ENCODE results near the gene SDHAF2.
A peak's percentile ranks its signal among the peaks of the same experiment; 100 is the strongest.

Gene SDHAF2

DNA sequence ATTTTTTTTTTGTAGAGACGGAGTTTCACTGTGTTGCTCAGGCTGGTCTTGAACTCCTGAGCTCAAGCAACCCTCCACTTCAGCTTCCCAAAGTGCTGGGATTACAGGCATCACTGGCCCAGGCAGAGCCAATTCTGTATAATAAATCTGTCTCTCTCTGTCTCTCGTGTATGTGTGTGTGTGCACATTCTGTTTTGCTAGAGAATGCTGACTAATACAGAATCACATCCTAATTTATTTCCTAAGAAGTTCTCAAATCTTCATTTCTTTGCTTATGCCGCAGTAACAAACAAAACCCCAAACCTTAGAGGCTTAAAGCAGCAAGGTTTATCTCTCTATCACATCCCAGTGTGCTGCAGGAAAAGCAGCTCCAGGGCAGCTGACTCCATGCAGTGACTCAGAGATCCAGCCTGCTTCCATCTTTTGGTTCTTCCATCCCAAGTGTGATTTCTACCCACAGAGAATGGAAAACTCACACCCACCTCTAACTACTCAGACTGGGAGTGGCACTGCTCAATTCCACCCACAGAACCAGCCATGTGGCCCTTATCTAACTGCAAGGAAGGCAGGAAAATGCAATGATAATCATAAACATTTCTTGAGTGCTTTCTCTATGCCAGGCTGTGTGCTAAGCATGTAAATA is 43.6 kb downstream of the SDHAF2 start:
- peaks cover 2 to 5% of the 10 kb centered on the region in 2 experiments for H3K36me3 ChIP-seq (ENCODE audit: control insufficient read depth in 1 of 2, insufficient read depth in 2 of 2, low read length in 2 of 2)
- H2BK12ac ChIP-seq (ENCODE audit: low read length), result no peak overlapping the region
- no peak overlapping the region for H4K12ac ChIP-seq (ENCODE audit: low read depth, low read length)
- no peak overlapping the region for H2BK120ac ChIP-seq (ENCODE audit: insufficient read depth, low read length, poor library complexity)
- H3K27ac ChIP-seq (ENCODE audit: low read depth, low read length), result peak overlapping the region; percentile 13
- H3K79me2 ChIP-seq (ENCODE audit: control insufficient read depth, insufficient read depth, low read length, poor library complexity), result no peaks in the 10 kb centered on the region
- H4K91ac ChIP-seq (ENCODE audit: low read depth, low read length), result no peak overlapping the region
- H3K79me1 ChIP-seq (ENCODE audit: low read length), result peaks cover 3% of the 10 kb centered on the region
- H3K4me1 ChIP-seq (ENCODE audit: control insufficient read depth in 1 of 2, insufficient read depth in 2 of 2, low read length in 2 of 2), result peaks cover 4 to 17% of the 10 kb centered on the region in 2 experiments
- no peak overlapping the region for H3K14ac ChIP-seq (ENCODE audit: low read length)
- no peaks in the 10 kb centered on the region for H3K27me3 ChIP-seq (ENCODE audit: insufficient read depth, low read length)
- H4K8ac ChIP-seq (ENCODE audit: low read depth, low read length), result no peak overlapping the region
- no peak overlapping the region for H2BK5ac ChIP-seq (ENCODE audit: low read depth, low read length, poor library complexity)
- peak; percentile 86 to 91 for DNase-seq
- H3K18ac ChIP-seq (ENCODE audit: low read length), result no peak overlapping the region
- H3K4ac ChIP-seq (ENCODE audit: low read depth, low read length), result no peak overlapping the region
- no peaks in the 10 kb centered on the region for H3K9me3 ChIP-seq (ENCODE audit: insufficient read depth, low read depth, low read length)
- WGBS (ENCODE audit: extremely low coverage, insufficient coverage, insufficient read length), result no CpG with 5 or more reads among the region's 3 CpGs
- H2AK5ac ChIP-seq (ENCODE audit: low read length), result no peak overlapping the region
- H3K4me3 ChIP-seq (ENCODE audit: low read depth, low read length), result no peak overlapping the region
- no peak overlapping the region for H3K23ac ChIP-seq (ENCODE audit: low read length)
- no peak overlapping the region for H3K9ac ChIP-seq (ENCODE audit: low read length)
- H2AFZ ChIP-seq (ENCODE audit: insufficient read depth, low read length, poor library complexity), result no peak overlapping the region
- no peak overlapping the region for H3K4me2 ChIP-seq (ENCODE audit: low read length)

DNA sequence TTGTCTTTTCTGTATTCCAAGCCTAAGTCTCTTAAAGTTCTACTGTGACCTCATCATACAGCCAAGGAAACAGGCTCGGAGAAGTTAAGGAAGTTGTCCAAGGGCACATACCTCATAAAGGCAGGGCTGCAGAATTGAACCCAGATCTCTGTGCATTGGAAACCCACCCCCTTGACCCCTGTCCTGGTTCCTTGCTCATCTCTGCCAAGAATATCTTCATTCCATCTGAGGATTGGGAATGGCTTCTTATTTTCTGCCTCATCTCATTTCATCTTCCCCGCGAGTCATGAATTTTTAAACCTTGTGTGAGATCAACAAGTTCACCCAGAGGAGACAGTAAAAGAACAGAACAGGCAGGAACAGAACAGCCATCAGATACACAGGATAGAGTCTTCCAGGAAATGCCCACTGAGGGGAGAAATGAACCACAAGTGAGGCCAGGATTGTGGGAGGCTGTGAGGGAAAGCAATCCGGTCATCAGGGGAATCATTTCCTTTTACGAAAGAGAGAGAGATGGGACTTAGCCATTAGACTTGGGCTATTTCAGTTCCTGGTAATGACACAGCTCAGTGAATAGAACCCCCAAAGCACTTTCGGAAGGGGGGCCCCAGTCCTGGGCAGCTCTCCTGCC is 44.2 kb downstream of the SDHAF2 start:
- no peak overlapping the region for H3K23ac ChIP-seq (ENCODE audit: low read length)
- no peak for DNase-seq
- no CpG with 5 or more reads among the region's 6 CpGs for WGBS (ENCODE audit: extremely low coverage, insufficient coverage, insufficient read length)

GRCh38 chr11:61475433-61475832 is 45.5 kb downstream of the SDHAF2 start:
- no peak overlapping the region for H3K4ac ChIP-seq (ENCODE audit: low read depth, low read length)
- H3K79me2 ChIP-seq (ENCODE audit: control insufficient read depth, insufficient read depth, low read length, poor library complexity), result no peaks in the 10 kb centered on the region
- H3K27me3 ChIP-seq (ENCODE audit: insufficient read depth, low read length), result no peaks in the 10 kb centered on the region
- no peak overlapping the region for H2AFZ ChIP-seq (ENCODE audit: insufficient read depth, low read length, poor library complexity)
- no peak overlapping the region for H3K18ac ChIP-seq (ENCODE audit: low read length)
- H3K9me3 ChIP-seq (ENCODE audit: insufficient read depth, low read depth, low read length), result no peaks in the 10 kb centered on the region
- H2BK12ac ChIP-seq (ENCODE audit: low read length), result peak overlapping the region; percentile 41
- no peak overlapping the region for H4K8ac ChIP-seq (ENCODE audit: low read depth, low read length)
- H3K9ac ChIP-seq (ENCODE audit: low read length), result no peak overlapping the region
- no peak overlapping the region for H4K91ac ChIP-seq (ENCODE audit: low read depth, low read length)
- H3K4me2 ChIP-seq (ENCODE audit: low read length), result no peak overlapping the region
- no CpG with 5 or more reads among the region's 1 CpG for WGBS (ENCODE audit: extremely low coverage, insufficient coverage, insufficient read length)
- H3K36me3 ChIP-seq (ENCODE audit: control insufficient read depth in 1 of 2, insufficient read depth in 2 of 2, low read length in 2 of 2), result peaks cover 0 to 5% of the 10 kb centered on the region in 2 experiments
- H3K27ac ChIP-seq (ENCODE audit: low read depth, low read length), result no peak overlapping the region
- peak overlapping the region; percentile 10 for H2BK120ac ChIP-seq (ENCODE audit: insufficient read depth, low read length, poor library complexity)
- no peak overlapping the region for H3K14ac ChIP-seq (ENCODE audit: low read length)
- no peak overlapping the region for H2BK5ac ChIP-seq (ENCODE audit: low read depth, low read length, poor library complexity)
- H4K12ac ChIP-seq (ENCODE audit: low read depth, low read length), result no peak overlapping the region
- H3K4me3 ChIP-seq (ENCODE audit: low read depth, low read length), result no peak overlapping the region
- DNase-seq, result no peak
- no peak overlapping the region for H2AK5ac ChIP-seq (ENCODE audit: low read length)
- H3K23ac ChIP-seq (ENCODE audit: low read length), result no peak overlapping the region
- H3K4me1 ChIP-seq (ENCODE audit: control insufficient read depth in 1 of 2, insufficient read depth in 2 of 2, low read length in 2 of 2), result peaks cover 4 to 17% of the 10 kb centered on the region in 2 experiments
- peaks cover 3% of the 10 kb centered on the region for H3K79me1 ChIP-seq (ENCODE audit: low read length)

More for the DNA sequence above, 44.2 kb downstream of the SDHAF2 start:
- Histone ChIP-seq H2AK5ac (ENCODE audit: low read length) (no peak overlapping the region), H3K27me3 (ENCODE audit: insufficient read depth, low read length) (no peaks in the 10 kb centered on the region), H2AFZ (ENCODE audit: insufficient read depth, low read length, poor library complexity) (no peak overlapping the region), H4K12ac (ENCODE audit: low read depth, low read length) (no peak overlapping the region), H3K4me1 (ENCODE audit: control insufficient read depth in 1 of 2, insufficient read depth in 2 of 2, low read length in 2 of 2) (peaks cover 4 to 17% of the 10 kb centered on the region in 2 experiments), H3K79me2 (ENCODE audit: control insufficient read depth, insufficient read depth, low read length, poor library complexity) (no peaks in the 10 kb centered on the region), H2BK12ac (ENCODE audit: low read length) (no peak overlapping the region), H3K9me3 (ENCODE audit: insufficient read depth, low read depth, low read length) (no peaks in the 10 kb centered on the region), H3K18ac (ENCODE audit: low read length) (no peak overlapping the region), H3K36me3 (ENCODE audit: control insufficient read depth in 1 of 2, insufficient read depth in 2 of 2, low read length in 2 of 2) (peaks cover 0 to 5% of the 10 kb centered on the region in 2 experiments), H4K8ac (ENCODE audit: low read depth, low read length) (no peak overlapping the region), H3K4me3 (ENCODE audit: low read depth, low read length) (no peak overlapping the region), H3K14ac (ENCODE audit: low read length) (no peak overlapping the region), H3K27ac (ENCODE audit: low read depth, low read length) (no peak overlapping the region), H4K91ac (ENCODE audit: low read depth, low read length) (no peak overlapping the region), H2BK5ac (ENCODE audit: low read depth, low read length, poor library complexity) (no peak overlapping the region), H2BK120ac (ENCODE audit: insufficient read depth, low read length, poor library complexity) (no peak overlapping the region), H3K9ac (ENCODE audit: low read length) (no peak overlapping the region), H3K4me2 (ENCODE audit: low read length) (no peak overlapping the region), H3K4ac (ENCODE audit: low read depth, low read length) (no peak overlapping the region), H3K79me1 (ENCODE audit: low read length) (peaks cover 3% of the 10 kb centered on the region)

GRCh38 chr11:61476371-61476770 is 46.4 kb downstream of the SDHAF2 start:
- Histone ChIP-seq H3K14ac (ENCODE audit: low read length) (no peak overlapping the region), H3K4me2 (ENCODE audit: low read length) (no peak overlapping the region), H2AFZ (ENCODE audit: insufficient read depth, low read length, poor library complexity) (no peak overlapping the region), H2AK5ac (ENCODE audit: low read length) (no peak overlapping the region), H4K12ac (ENCODE audit: low read depth, low read length) (no peak overlapping the region), H3K79me1 (ENCODE audit: low read length) (peaks cover 3% of the 10 kb centered on the region), H3K4me1 (ENCODE audit: control insufficient read depth in 1 of 2, insufficient read depth in 2 of 2, low read length in 2 of 2) (peaks cover 11 to 17% of the 10 kb centered on the region in 2 experiments), H2BK5ac (ENCODE audit: low read depth, low read length, poor library complexity) (no peak overlapping the region), H3K9ac (ENCODE audit: low read length) (no peak overlapping the region), H3K4me3 (ENCODE audit: low read depth, low read length) (no peak overlapping the region), H3K18ac (ENCODE audit: low read length) (no peak overlapping the region), H3K9me3 (ENCODE audit: insufficient read depth, low read depth, low read length) (no peaks in the 10 kb centered on the region), H3K36me3 (ENCODE audit: control insufficient read depth in 1 of 2, insufficient read depth in 2 of 2, low read length in 2 of 2) (no peaks in the 10 kb centered on the region), H3K4ac (ENCODE audit: low read depth, low read length) (no peak overlapping the region), H3K27me3 (ENCODE audit: insufficient read depth, low read length) (no peaks in the 10 kb centered on the region), H4K8ac (ENCODE audit: low read depth, low read length) (no peak overlapping the region), H2BK120ac (ENCODE audit: insufficient read depth, low read length, poor library complexity) (no peak overlapping the region), H3K27ac (ENCODE audit: low read depth, low read length) (no peak overlapping the region), H3K79me2 (ENCODE audit: control insufficient read depth, insufficient read depth, low read length, poor library complexity) (no peaks in the 10 kb centered on the region), H2BK12ac (ENCODE audit: low read length) (no peak overlapping the region), H3K23ac (ENCODE audit: low read length) (no peak overlapping the region), H4K91ac (ENCODE audit: low read depth, low read length) (no peak overlapping the region)
- no CpG with 5 or more reads among the region's 3 CpGs for WGBS (ENCODE audit: extremely low coverage, insufficient coverage, insufficient read length)
- no peak for DNase-seq
